Liver (tissue), 9 donors: ENCODE data around the gene NF2. TPM values are rescaled to one million over a fixed set of nuclear protein-coding genes. Genes with fewer than 3 reads are reported as not detected.

Source experiments
- DNase-seq: peaks from one replicate; pipeline ENCODE4 v3.0.0-alpha.2; 2017; ENCODE audit warnings: low spot score
- H3K27ac ChIP-seq, 2 donors: one replicate each; pipeline ENCODE4 v1.7.0; 2013; ENCODE audit warnings: inconsistent platforms in 2 of 2, low read length in 2 of 2, control low read depth in 1 of 2, low read depth in 1 of 2, mild to moderate bottlenecking in 1 of 2
- H3K27me3 ChIP-seq, 4 donors: one replicate each; pipeline versions ENCODE4 v1.6.1 to v1.7.0; 2013; ENCODE audit warnings: low read length in 3 of 4, inconsistent platforms in 1 of 4, mild to moderate bottlenecking in 1 of 4, moderate library complexity in 1 of 4; ENCODE audit not compliant: control insufficient read depth in 4 of 4, insufficient read depth in 4 of 4
- H3K36me3 ChIP-seq, 4 donors: one replicate each; pipeline versions ENCODE4 v1.6.1 to v1.7.0; 2013; ENCODE audit warnings: low read length in 3 of 4, mild to moderate bottlenecking in 3 of 4, low read depth in 1 of 4, moderate library complexity in 1 of 4; ENCODE audit not compliant: control insufficient read depth in 4 of 4, insufficient read depth in 3 of 4
- H3K4me1 ChIP-seq, 4 donors: one replicate each; pipeline versions ENCODE4 v1.6.1 to v1.7.0; 2013; ENCODE audit warnings: low read length in 3 of 4, mild to moderate bottlenecking in 3 of 4, moderate library complexity in 1 of 4; ENCODE audit not compliant: control insufficient read depth in 4 of 4, insufficient read depth in 4 of 4
- H3K4me3 ChIP-seq, 3 donors: one replicate each; pipeline versions ENCODE4 v1.6.1 to v1.7.0; 2013; ENCODE audit warnings: low read length in 3 of 3, control low read depth in 1 of 3, low read depth in 1 of 3, mild to moderate bottlenecking in 1 of 3
- H3K9ac ChIP-seq, 2 donors: one replicate each; pipeline ENCODE4 v1.7.0; 2013; ENCODE audit warnings: low read length in 2 of 2, mild to moderate bottlenecking in 2 of 2, moderate library complexity in 2 of 2, control low read depth in 1 of 2, low read depth in 1 of 2
- H3K9me3 ChIP-seq, 4 donors: one replicate each; pipeline versions ENCODE4 v1.6.1 to v1.7.0; 2013; ENCODE audit warnings: low read length in 3 of 4; ENCODE audit not compliant: control insufficient read depth in 4 of 4
- ATF3 ChIP-seq: IDR thresholded peaks from 2 replicates; pipeline ENCODE4 v1.6.1; 2016; ENCODE audit warnings: antibody characterized with exemption
- CTCF ChIP-seq: fragments of 150-350 bp; IDR thresholded peaks from 2 replicates; pipeline ENCODE4 v1.5.1; 2017; ENCODE audit warnings: improper control_type of control experiment, low read depth, low read length; ENCODE audit not compliant: missing input control
- EGR1 ChIP-seq, 2 donors: IDR thresholded peaks; 2 replicates each; pipeline ENCODE4 v1.6.1; 2016 to 2018; ENCODE audit warnings: antibody characterized with exemption in 2 of 2, low read depth in 2 of 2
- FOXA1 ChIP-seq: IDR thresholded peaks from 2 replicates; pipeline ENCODE4 v1.6.1; 2016; ENCODE audit warnings: antibody characterized with exemption
- FOXA2 ChIP-seq: IDR thresholded peaks from 2 replicates; pipeline ENCODE4 v1.6.1; 2016; ENCODE audit warnings: antibody characterized with exemption
- GABPA ChIP-seq, 2 donors: IDR thresholded peaks in 1 of 2; conservative IDR thresholded peaks in 1 of 2; 2 replicates each; pipeline ENCODE4 v1.6.1; 2016; ENCODE audit warnings: antibody characterized with exemption in 2 of 2, mild to moderate bottlenecking in 1 of 2, moderate library complexity in 1 of 2
- HNF4A ChIP-seq, 2 donors: conservative IDR thresholded peaks; 2 replicates each; pipeline ENCODE4 v1.6.1; 2016; ENCODE audit warnings: antibody characterized with exemption in 2 of 2, mild to moderate bottlenecking in 2 of 2
- HNF4G ChIP-seq: IDR thresholded peaks from 2 replicates; pipeline ENCODE4 v1.6.1; 2016; ENCODE audit warnings: antibody characterized with exemption
- JUND ChIP-seq, 2 donors: IDR thresholded peaks; 2 replicates each; pipeline ENCODE4 v1.6.1; 2016; ENCODE audit warnings: antibody characterized with exemption in 2 of 2
- NR2F2 ChIP-seq: IDR thresholded peaks from 2 replicates; pipeline ENCODE4 v1.6.1; 2016; ENCODE audit warnings: antibody characterized with exemption
- RAD21 ChIP-seq, 2 donors: IDR thresholded peaks; 2 replicates each; pipeline ENCODE4 v1.6.1; 2016; ENCODE audit warnings: antibody characterized with exemption in 2 of 2, mild to moderate bottlenecking in 2 of 2
- RXRA ChIP-seq, 2 donors: IDR thresholded peaks; 2 replicates each; pipeline ENCODE4 v1.6.1; 2017 to 2018; ENCODE audit warnings: antibody characterized with exemption in 2 of 2, mild to moderate bottlenecking in 1 of 2
- SP1 ChIP-seq: IDR thresholded peaks from 2 replicates; pipeline ENCODE4 v1.6.1; 2018; ENCODE audit warnings: antibody characterized with exemption, mild to moderate bottlenecking
- YY1 ChIP-seq: IDR thresholded peaks from 2 replicates; pipeline ENCODE4 v1.6.1; 2016; ENCODE audit warnings: antibody characterized with exemption, mild to moderate bottlenecking
- WGBS: extraction: QIAGEN DNeasy Blood & Tissue Kit; methylation state at CpG from one replicate; pipeline ENCODE4 v1.1.7; 2013; 5-methylcytosine and 5-hydroxymethylcytosine counted together
- polyA plus RNA-seq, 2 donors: library from polyadenylated mRNA; stranded (reverse) in 1 of 2; unstranded in 1 of 2; fragments of 200-250 nt in 1 of 2; fragments of >200 nt in 1 of 2; fragmentation: Nextera tagmentation in 1 of 2; extraction: Ambion mirVana in 1 of 2; gene quantifications; one replicate each; pipeline versions ENCODE4 v1.2.1 to v1.2.3, GENCODE V29; 2013 to 2015
- total RNA-seq, 2 donors: library from RNA; depleted of rRNA; stranded (reverse); fragments of >200 nt; gene quantifications; one replicate each; pipeline ENCODE4 v1.2.3, GENCODE V29; 2014
- TF ChIP-seq, protein P1 (sequence below): IDR thresholded peaks from 2 replicates; pipeline ENCODE4 v1.6.1; 2016; ENCODE audit warnings: antibody characterized with exemption, mild to moderate bottlenecking
- donor health status: healthy.
- donor health status: healthy.
- donor health status: healthy.
- donor health status: healthy.
- donor health status: healthy.

Gene NF2
- total and polyA plus RNA-seq, 4 donors: 6.2 to 25.2 (median 11.2) TPM

DNA sequence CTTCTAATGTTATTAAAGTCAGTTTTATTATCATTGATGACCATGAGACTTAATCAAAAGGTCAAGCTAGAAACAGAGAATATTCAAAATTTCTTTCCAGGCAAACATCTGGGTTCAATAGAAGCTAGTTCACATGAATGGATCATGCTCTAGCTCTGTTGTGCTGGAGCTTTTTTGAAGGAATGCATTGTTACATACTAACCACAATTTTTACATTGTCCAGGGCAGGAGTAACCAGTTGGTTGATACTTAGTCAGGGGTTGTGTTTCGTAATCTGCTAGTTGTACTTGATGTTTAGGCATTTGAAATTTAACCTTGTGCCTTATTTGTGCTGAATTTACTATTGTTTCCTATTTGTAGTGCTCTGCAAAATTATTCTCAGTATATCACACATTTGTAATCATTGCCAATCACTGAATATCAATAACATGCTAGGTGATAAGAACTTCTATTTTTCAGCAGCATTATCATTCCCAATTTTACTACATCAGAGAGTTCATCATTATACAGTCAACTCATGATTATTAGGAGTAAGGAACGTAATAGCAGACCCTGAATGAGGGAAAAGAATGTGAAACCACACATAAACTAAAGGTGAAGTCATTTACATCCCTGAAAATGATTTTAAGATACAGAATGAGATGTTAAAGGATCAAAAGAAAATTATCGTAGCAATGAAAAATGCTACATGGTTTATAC is 23.2 kb downstream of the NF2 start:
- 94% methylated on average over 3 of the region's 3 CpGs for WGBS
- Histone ChIP-seq H3K4me3 (no peak overlapping the region), H3K9me3 (no peaks in the 10 kb centered on the region), H3K27me3 (no peaks in the 10 kb centered on the region), H3K4me1 (peaks cover 0 to 9% (median 2%) of the 10 kb centered on the region in 4 donors), H3K9ac (no peak overlapping the region), H3K36me3 (no peaks in the 10 kb centered on the region), H3K27ac (no peak overlapping the region)
- TF ChIP-seq YY1: no peak
- DNase-seq: no peak

DNA sequence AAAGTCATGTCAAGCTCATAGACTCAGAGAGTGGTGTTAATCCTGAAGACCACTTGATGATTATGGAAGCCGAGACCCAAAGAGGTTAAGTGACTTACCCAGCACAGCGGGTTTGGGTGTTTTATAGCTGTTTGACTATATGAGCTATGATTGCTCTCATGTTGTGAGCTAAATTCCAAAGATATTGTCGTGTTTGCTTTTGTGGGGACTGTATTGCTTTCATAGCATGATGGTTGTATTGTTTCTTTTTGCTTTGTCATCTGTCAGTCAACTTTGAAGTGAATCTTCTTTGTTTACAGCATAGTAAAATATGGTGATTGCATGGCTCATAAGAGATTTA is 23.7 kb downstream of the NF2 start:
- Histone ChIP-seq H3K9ac (no peak overlapping the region), H3K27me3 (no peaks in the 10 kb centered on the region), H3K27ac (no peak overlapping the region), H3K9me3 (no peaks in the 10 kb centered on the region), H3K36me3 (no peaks in the 10 kb centered on the region), H3K4me3 (no peak overlapping the region), H3K4me1 (peaks cover 0 to 5% (median 2%) of the 10 kb centered on the region in 4 donors)
- WGBS: 95% methylated on average over 3 of the region's 3 CpGs
- no peak for DNase-seq
- TF ChIP-seq SP1: no peak
- TF ChIP-seq YY1: no peak
- TF ChIP-seq, protein P1, sequence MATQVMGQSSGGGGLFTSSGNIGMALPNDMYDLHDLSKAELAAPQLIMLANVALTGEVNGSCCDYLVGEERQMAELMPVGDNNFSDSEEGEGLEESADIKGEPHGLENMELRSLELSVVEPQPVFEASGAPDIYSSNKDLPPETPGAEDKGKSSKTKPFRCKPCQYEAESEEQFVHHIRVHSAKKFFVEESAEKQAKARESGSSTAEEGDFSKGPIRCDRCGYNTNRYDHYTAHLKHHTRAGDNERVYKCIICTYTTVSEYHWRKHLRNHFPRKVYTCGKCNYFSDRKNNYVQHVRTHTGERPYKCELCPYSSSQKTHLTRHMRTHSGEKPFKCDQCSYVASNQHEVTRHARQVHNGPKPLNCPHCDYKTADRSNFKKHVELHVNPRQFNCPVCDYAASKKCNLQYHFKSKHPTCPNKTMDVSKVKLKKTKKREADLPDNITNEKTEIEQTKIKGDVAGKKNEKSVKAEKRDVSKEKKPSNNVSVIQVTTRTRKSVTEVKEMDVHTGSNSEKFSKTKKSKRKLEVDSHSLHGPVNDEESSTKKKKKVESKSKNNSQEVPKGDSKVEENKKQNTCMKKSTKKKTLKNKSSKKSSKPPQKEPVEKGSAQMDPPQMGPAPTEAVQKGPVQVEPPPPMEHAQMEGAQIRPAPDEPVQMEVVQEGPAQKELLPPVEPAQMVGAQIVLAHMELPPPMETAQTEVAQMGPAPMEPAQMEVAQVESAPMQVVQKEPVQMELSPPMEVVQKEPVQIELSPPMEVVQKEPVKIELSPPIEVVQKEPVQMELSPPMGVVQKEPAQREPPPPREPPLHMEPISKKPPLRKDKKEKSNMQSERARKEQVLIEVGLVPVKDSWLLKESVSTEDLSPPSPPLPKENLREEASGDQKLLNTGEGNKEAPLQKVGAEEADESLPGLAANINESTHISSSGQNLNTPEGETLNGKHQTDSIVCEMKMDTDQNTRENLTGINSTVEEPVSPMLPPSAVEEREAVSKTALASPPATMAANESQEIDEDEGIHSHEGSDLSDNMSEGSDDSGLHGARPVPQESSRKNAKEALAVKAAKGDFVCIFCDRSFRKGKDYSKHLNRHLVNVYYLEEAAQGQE: no peak
- TF ChIP-seq FOXA1: no peak
- TF ChIP-seq ATF3: no peak
- TF ChIP-seq EGR1 (IDR thresholded peaks at IDR 0.05; ENCODE audit: low read depth in 2 of 2): no peak
- TF ChIP-seq CTCF: no peak
- TF ChIP-seq NR2F2: no peak
- TF ChIP-seq RXRA (IDR thresholded peaks at IDR 0.05): no peak
- TF ChIP-seq HNF4A (conservative IDR thresholded peaks at IDR 0.05): no peak
- no peak for TF ChIP-seq GABPA (IDR thresholded peaks at IDR 0.05 in 1 of 2, conservative IDR thresholded peaks at IDR 0.05 in 1 of 2)
- TF ChIP-seq FOXA2: no peak
- TF ChIP-seq JUND (IDR thresholded peaks at IDR 0.05): no peak
- no peak for TF ChIP-seq RAD21 (IDR thresholded peaks at IDR 0.05)
- TF ChIP-seq HNF4G: no peak
